ENCODE data around the gene RTRAF. TPM values are rescaled to one million over a fixed set of nuclear protein-coding genes. Genes with fewer than 3 reads are reported as not detected.

RTRAF gene
- total RNA-seq, 1 experiment from 2014 or later: 350 TPM

DNA sequence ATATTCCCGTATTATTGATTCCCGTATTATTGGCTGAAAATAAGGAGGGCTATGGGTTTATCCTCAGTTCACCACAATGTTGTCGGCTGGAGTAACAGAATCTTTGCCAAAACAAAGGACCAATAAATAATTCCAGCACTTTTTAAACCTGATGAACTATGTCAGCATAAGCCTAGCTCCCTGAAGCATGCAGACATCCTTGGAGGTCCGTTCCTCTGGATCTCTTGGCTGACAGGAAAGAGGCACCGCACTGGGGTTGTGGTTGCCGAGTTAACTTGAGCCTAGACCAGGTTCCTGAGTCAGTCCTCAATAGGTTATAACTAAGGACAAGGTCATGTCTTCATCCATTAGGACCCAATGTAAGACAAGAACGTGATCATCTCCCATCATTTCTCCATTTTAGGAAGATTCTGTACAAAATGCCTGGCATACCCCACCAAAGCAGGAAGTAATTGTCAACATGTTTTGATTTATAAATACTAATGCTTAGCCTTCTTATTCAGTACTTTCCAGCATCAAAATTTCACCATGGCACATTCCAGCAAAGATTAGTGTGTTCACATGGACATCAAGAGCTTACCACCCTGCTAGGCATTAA is 43.0 kb downstream of the RTRAF start:
- H2BK5ac ChIP-seq (ENCODE audit: insufficient read length, low read length): no peak overlapping the region
- H2BK120ac ChIP-seq (ENCODE audit: low read depth, low read length, poor library complexity, severe bottlenecking): no peak overlapping the region
- no peaks in the 10 kb centered on the region for H3K27me3 ChIP-seq (ENCODE audit: insufficient read depth, low read length)
- no peak overlapping the region for H3K27ac Mint-ChIP-seq
- H3K4me1 ChIP-seq (ENCODE audit: insufficient read depth, low read length): no peaks in the 10 kb centered on the region
- no peak overlapping the region for H3K4me2 ChIP-seq (ENCODE audit: insufficient read depth, insufficient read length, low read length)
- WGBS (ENCODE audit: extremely low coverage, insufficient read length, low lambda C conversion rate): no CpG with 5 or more reads among the region's 7 CpGs
- no peaks in the 10 kb centered on the region for H4K20me1 ChIP-seq (ENCODE audit: control insufficient read depth, insufficient read depth, insufficient read length)
- TF ChIP-seq, protein P1, sequence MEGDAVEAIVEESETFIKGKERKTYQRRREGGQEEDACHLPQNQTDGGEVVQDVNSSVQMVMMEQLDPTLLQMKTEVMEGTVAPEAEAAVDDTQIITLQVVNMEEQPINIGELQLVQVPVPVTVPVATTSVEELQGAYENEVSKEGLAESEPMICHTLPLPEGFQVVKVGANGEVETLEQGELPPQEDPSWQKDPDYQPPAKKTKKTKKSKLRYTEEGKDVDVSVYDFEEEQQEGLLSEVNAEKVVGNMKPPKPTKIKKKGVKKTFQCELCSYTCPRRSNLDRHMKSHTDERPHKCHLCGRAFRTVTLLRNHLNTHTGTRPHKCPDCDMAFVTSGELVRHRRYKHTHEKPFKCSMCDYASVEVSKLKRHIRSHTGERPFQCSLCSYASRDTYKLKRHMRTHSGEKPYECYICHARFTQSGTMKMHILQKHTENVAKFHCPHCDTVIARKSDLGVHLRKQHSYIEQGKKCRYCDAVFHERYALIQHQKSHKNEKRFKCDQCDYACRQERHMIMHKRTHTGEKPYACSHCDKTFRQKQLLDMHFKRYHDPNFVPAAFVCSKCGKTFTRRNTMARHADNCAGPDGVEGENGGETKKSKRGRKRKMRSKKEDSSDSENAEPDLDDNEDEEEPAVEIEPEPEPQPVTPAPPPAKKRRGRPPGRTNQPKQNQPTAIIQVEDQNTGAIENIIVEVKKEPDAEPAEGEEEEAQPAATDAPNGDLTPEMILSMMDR (conservative IDR thresholded peaks at IDR 0.05): no peak
- no peak overlapping the region for H3T11ph ChIP-seq (ENCODE audit: low read length)
- H4K8ac ChIP-seq (replicated peaks; ENCODE audit: insufficient read length, low read depth, low read length): no peak overlapping the region
- H3K79me2 ChIP-seq (ENCODE audit: insufficient read depth, low read length): no peaks in the 10 kb centered on the region
- H3K9me3 Mint-ChIP-seq: peaks cover 0 to 6% of the 10 kb centered on the region in 2 experiments; a peak in 1 of 5 replicates
- H2BK12ac ChIP-seq (ENCODE audit: insufficient read length, low read depth, low read length): no peak overlapping the region
- no peak overlapping the region for H3K14ac ChIP-seq (ENCODE audit: insufficient read depth, low read length)
- peaks cover 0 to 5% (median 0%) of the 10 kb centered on the region in 3 experiments; a peak in 1 of 7 replicates for H3K36me3 Mint-ChIP-seq (ENCODE audit: insufficient read depth in 1 of 3, low read depth in 3 of 3)
- no peak overlapping the region for H2AK5ac ChIP-seq (ENCODE audit: insufficient read length, low read length)
- no peak overlapping the region for H3K27ac ChIP-seq (ENCODE audit: insufficient read length, low read depth, low read length)
- no peak overlapping the region for H3K4ac ChIP-seq (ENCODE audit: low read depth, low read length)
- H3K23ac ChIP-seq (ENCODE audit: insufficient read length, low read depth, low read length): no peak overlapping the region
- H2AFZ ChIP-seq (ENCODE audit: low read length): no peak overlapping the region
- H3K4me3 Mint-ChIP-seq: no peak overlapping the region
- no peak overlapping the region for H3K56ac ChIP-seq (ENCODE audit: insufficient read length, low read depth, low read length)
- no peaks in the 10 kb centered on the region for H3K79me1 ChIP-seq (ENCODE audit: insufficient read depth, low read depth, low read length, poor library complexity, severe bottlenecking)
- H3K4me1 Mint-ChIP-seq: peaks cover 8 to 13% of the 10 kb centered on the region in 2 experiments; a peak in 3 of 4 replicates
- H2BK15ac ChIP-seq (ENCODE audit: low read depth, low read length): no peak overlapping the region
- no peaks in the 10 kb centered on the region for H3K9me3 ChIP-seq (ENCODE audit: control insufficient read depth, low read depth, low read length)
- H3K18ac ChIP-seq (ENCODE audit: insufficient read length, low read depth, low read length): no peak overlapping the region
- no peaks in the 10 kb centered on the region for H3K23me2 ChIP-seq (ENCODE audit: insufficient read length, low read depth, low read length, poor library complexity, severe bottlenecking)
- H3K9ac ChIP-seq (ENCODE audit: extremely low read depth, insufficient read length, low read length): no peak overlapping the region
- H2BK20ac ChIP-seq (ENCODE audit: low read depth, low read length, poor library complexity, severe bottlenecking): no peak overlapping the region
- H4K5ac ChIP-seq (ENCODE audit: insufficient read length, low read depth, low read length): no peak overlapping the region
- H4K91ac ChIP-seq (ENCODE audit: insufficient read length, low read depth, low read length): no peak overlapping the region
- no peak for DNase-seq
- no peaks in the 10 kb centered on the region for H3K27me3 Mint-ChIP-seq (ENCODE audit: low read depth)
